GM10248 (cell line): ENCODE results near the gene RNH1.

ENCODE experiments used
- CTCF ChIA-PET: fragments of 300-600 bp; sonication (Branson Sonifier 250); formaldehyde crosslinking; extraction: SDS; loops from one replicate; lab custom pipeline; 2021; ENCODE audit warnings: antibody characterized with exemption; lab: Yijun Ruan, JAX
- POLR2A ChIA-PET: fragments of 350-650 bp; sonication (Branson Sonifier 250); formaldehyde crosslinking; extraction: SDS; loops from one replicate; lab custom pipeline; 2020; ENCODE audit warnings: antibody characterized with exemption; lab: Yijun Ruan, JAX
- DNase-seq: peaks from one replicate; pipeline ENCODE4 v3.0.0; 2012; ENCODE audit errors: extremely low spot score
- TF ChIP-seq, protein P1 (sequence below): IDR thresholded peaks from 2 replicates; pipeline ENCODE4 v1.5.1; 2012; ENCODE audit warnings: mild to moderate bottlenecking, low read depth; ENCODE audit errors: extremely low read depth, missing control alignments, control extremely low read depth

The RNH1 gene

DNA sequence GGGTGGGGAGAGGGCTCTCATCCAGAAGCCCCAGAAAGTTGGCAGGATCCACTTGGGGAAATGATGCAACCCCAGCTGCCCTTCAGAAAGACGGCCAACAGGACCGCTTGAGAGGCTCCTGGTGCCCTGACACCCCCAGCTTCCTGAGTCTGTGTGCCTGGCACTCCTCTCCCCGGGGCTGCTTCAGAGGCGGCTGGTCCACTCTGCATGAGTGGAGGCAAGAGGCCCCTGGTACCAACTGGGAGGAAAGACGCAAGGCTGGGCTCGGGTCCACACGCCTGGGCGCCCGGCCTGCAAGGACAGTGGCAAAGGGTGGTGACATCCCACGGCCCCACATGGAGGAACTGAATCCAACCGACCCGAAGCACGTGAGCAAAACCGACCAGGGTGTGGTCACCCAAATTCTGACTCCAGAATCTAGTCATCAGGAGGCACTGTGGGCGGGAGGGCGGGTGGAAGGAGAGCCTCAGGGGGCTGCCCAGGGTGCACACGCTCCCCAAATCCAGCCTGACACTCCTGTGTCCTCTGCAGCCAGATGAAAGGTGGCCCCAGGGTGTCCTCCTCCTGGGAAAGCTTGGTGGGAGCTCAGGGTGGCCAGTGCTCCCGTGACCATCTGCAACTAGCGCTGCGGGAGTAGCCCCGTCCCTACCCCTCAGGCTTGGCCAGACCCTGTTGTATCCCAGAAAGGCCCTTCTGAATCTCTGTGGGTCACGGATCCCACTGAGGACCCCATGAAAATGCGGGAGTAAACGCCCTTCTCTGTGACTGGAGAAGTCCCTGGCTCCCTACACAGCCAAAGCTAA, 3.7 kb downstream of the RNH1 start:
- TF ChIP-seq, protein P1, sequence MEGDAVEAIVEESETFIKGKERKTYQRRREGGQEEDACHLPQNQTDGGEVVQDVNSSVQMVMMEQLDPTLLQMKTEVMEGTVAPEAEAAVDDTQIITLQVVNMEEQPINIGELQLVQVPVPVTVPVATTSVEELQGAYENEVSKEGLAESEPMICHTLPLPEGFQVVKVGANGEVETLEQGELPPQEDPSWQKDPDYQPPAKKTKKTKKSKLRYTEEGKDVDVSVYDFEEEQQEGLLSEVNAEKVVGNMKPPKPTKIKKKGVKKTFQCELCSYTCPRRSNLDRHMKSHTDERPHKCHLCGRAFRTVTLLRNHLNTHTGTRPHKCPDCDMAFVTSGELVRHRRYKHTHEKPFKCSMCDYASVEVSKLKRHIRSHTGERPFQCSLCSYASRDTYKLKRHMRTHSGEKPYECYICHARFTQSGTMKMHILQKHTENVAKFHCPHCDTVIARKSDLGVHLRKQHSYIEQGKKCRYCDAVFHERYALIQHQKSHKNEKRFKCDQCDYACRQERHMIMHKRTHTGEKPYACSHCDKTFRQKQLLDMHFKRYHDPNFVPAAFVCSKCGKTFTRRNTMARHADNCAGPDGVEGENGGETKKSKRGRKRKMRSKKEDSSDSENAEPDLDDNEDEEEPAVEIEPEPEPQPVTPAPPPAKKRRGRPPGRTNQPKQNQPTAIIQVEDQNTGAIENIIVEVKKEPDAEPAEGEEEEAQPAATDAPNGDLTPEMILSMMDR, result no peak
- DNase-seq, result peak; percentile 69
- ChIA-PET CTCF (interaction anchor here (1.1 to 7.2 kb wide), 4 partner anchors 15 to 176 kb away, joined by 3 to 55 read pairs (median 5); no protein-coding TSS in a partner anchor), POLR2A (no interaction called here)

DNA sequence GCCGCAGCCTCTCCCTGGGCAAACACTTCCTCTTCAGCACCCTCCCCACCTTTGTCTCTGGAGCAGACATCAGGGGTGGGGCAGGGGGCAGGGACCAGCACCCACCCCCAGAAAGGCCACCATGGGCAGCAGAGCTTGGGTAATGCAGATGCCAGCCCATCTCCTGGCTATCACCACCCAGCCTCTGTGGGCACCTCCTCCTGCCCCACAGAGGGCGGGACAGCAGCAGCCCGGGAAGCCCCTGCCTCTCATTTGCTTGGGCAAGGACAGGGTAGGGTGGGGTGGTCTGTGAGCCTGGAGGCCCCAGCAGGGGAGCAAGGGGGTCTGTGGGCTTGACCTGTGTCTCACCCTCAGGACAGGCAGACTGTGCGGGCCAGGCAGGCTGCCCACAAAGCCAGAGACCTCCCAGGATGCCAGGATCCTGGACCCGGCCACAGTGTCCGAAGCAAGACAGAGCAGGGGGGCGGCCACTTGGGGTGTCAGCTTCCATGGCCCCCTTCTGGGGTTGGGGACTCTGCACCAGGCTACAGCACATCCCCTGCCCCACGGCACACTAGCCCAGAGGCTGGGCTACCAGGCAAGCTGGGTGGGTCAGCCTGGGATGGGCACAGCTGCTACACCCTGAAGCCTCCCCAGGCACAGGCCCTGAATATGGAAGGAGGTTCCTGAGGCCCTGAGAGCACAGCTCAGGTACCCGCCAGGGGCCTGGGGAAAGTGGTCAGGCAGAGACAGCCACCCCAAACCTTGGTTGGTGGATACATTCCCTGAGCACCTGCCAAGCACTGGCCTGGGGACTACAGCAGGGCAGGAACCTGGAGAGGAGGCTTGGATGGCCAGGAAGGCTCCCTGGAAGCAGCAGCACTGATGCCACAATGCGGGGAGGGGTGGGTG, 4.5 kb downstream of the RNH1 start:
- ChIA-PET POLR2A (no interaction called here), CTCF (interaction anchor here (1.1 to 1.7 kb wide), 5 partner anchors 9 to 175 kb away, joined by 3 to 6 read pairs (median 3); no protein-coding TSS in a partner anchor)
- TF ChIP-seq, protein P1, result no peak
- no peak for DNase-seq

DNA sequence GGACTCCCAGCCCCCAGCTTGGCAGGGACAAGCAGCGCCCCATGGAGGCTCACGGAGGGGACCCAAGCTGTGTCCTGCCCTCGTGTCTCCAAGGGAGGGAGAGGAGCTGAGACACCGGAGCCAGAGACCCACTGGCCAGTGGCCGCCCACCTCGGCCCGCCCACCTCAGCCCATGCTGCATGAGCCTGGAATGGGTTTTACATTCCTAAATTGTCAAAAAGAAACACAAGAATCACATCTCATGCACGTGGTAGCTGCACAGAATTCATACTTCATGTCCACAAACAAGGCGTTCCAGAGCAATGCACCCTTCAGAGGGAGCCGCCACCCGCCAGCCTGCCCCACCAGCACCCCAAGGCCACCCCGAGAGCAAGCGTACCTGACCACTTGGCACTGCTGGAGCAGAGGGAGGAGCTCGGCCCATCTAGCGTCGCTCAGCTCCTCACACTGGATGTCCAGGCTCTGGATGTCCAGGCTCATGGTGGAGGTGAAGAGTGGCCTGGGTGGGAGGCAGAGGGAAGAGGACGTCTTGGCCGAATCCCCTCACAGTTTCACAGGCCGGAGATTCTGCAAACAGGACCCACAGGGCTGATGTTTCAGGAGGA, 5.3 kb downstream of the RNH1 start:
- TF ChIP-seq, protein P1, result no peak
- ChIA-PET CTCF (interaction anchor here (1.1 to 1.7 kb wide), 3 partner anchors 9 to 54 kb away, joined by 3 to 6 read pairs (median 3); no protein-coding TSS in a partner anchor), POLR2A (no interaction called here)
- DNase-seq, result no peak

DNA sequence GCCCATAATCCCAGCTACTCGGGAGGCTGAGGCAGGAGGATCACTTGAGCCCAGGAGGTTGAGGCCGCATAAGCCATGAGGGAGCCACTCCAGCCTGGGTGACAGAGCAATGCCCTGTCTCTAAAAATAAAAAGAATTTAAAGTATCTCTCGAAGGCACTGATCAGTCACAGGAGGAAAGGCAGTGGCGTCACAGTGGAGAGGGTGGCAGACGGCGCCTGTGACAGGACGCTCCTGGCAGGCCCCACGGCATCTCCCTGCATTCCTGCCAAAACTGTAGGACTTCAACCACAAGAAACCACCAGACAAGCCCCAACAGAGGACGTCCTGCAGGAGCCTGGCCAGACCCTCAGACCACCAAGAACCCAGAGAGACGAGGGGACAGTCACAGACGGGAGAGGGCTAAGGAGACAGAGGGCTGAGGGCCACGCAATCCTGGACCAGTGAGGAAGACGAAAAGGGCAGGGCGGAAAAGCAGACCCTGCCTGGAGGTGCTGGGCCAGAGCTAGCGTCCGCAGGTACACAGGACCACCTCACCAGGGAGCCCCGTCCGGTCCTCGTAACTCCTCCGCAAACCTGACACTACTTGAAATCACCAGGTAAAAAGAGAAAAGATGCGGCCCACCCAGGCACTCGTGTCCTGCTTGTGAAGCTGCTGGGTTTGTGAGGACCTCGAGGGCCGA, 5.9 kb downstream of the RNH1 start:
- POLR2A ChIA-PET, result interaction anchor here (1.1 kb wide), 1 partner anchor 45 kb away, joined by 3 read pairs; no protein-coding TSS in a partner anchor
- CTCF ChIA-PET, result interaction anchor here (1.0 to 1.7 kb wide), 3 partner anchors 8 to 52 kb away, joined by 3 to 6 read pairs (median 4); no protein-coding TSS in a partner anchor
- TF ChIP-seq, protein P1, result no peak
- no peak for DNase-seq

DNA sequence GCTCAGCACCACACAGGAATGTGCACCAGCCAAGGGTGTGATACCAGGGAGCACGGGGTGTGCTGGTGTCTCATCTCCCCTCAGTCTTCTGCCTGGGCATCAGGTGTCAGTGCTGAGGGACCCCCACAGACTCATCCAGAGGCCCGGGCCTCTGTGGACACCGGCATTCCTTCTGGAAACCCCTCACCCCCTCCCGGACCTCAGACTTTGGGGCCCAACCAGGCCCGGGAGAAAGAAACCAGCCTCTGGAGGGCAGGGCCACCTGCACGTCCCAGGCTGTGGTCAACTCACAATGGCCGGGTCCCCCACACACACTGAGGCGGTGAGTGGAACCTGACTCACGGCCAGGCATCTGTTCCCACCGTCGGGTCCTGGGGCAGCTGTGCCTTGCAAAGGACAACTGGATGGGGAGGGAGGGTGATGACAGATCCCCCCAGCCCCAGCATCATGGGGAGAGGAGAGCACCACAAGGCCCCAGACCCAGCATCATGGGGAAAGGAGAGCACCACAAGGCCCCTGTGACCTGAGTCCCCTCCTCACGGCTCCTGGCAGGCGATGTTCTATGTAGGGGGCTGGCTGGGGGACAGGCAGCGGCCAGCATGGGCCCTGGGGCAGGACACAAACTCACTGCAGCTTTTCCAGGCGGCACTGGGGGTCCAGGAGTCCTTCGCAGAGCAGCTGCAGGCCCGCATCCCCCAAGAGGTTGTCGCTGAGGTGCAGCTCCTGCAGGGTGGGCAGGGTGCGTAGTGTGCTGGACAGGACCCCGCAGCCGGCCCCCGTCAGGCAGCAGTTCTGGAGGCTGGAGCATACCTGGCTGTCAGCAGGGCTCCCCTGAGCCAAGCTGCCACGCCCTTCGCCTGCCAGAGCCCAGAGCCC, 7.6 kb downstream of the RNH1 start:
- DNase-seq, result no peak
- ChIA-PET CTCF (interaction anchor here (1.3 to 1.5 kb wide), 3 partner anchors 19 to 103 kb away, joined by 3 to 8 read pairs (median 3); no protein-coding TSS in a partner anchor), POLR2A (interaction anchor here (0.6 to 1.1 kb wide), 2 partner anchors 43 to 93 kb away, joined by 3 read pairs; no protein-coding TSS in a partner anchor)
- TF ChIP-seq, protein P1, result no peak
